Sigmoid colon (tissue), 4 donors: ENCODE measurements around the gene IL12A.

Experiments
- POLR2A ChIP-seq, 2 donors: fragments of 450-650 bp; IDR thresholded peaks; one replicate each; pipeline ENCODE4 v1.6.1; 2016; ENCODE audit warnings: antibody characterized with exemption in 2 of 2, mild to moderate bottlenecking in 2 of 2, moderate library complexity in 2 of 2
- POLR2AphosphoS5 ChIP-seq, 4 donors: sonication (generic); formaldehyde crosslinking; IDR thresholded peaks; one replicate each; pipeline ENCODE4 v1.6.1; 2017; ENCODE audit warnings: antibody characterized with exemption in 4 of 4

- TF ChIP-seq POLR2A (IDR thresholded peaks at IDR 0.05) (no peak), POLR2AphosphoS5 (IDR thresholded peaks at IDR 0.05) (no peak)
Measured at GRCh38 chr3:159977295-159977694, 11.3 kb upstream of the IL12A start.
